ENCODE results near the gene TTLL8. TPM values are rescaled to one million over a fixed set of nuclear protein-coding genes. Genes with fewer than 3 reads are reported as not detected.

The TTLL8 gene
- total RNA-seq, 1 experiment from 2014 or later = not detected

DNA sequence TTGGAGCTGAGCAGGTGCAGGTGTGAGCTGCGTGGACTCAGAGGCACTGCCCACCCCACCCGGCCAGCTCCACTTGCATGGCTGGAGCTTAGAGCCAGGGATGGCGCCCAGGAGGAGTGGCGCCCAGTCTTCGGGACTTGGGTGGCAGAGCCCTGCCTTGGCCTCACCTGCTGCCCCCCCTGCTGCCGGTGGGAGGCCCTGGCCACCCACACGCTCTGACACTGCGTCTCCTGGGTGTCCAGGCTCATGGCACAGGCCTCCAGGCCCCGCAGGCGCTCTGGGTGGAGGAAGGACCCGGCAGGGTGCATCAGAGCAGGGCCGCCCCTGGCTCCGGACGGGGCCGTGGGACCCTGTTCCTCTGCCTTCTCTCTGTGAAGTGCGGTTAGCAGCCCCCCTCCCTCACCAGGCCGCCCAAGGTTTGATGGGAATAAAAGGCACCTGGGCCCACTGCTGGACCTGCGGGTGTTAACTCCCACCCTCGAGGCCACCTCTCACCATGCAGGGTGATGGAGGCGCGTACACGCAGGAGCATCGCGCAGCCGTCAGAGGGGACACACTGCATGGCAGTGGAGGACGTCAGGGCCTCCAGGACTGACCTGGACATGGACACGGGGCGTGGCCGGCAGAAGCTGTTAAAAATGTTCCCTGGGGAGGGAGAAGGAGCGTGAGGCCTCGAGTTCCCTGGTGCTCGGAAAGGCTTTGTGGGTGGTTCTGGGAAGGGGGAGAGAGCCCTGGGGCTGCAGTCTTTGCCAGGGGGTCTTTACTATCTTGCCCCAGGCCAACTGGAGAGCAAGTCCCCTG is 57.3 kb downstream of the TTLL8 start:
- in situ Hi-C loops (cut with HindIII; ENCODE audit: low pct_unique_long_range_greater_than_20kb, low sequenced_read_pairs) (no loop called here), intact Hi-C loops (cut with micrococcal nuclease; ENCODE audit: unreplicated experiment) (no loop called here)
- Histone ChIP-seq H3K27me3 (ENCODE audit: control insufficient read depth, insufficient read depth, low read length) (no peaks in the 10 kb centered on the region), H3K4me3 (ENCODE audit: low read depth in 2 of 2, low read length in 2 of 2) (no peak overlapping the region), H3K27ac (ENCODE audit: low read length) (no peak overlapping the region), H3K36me3 (ENCODE audit: control insufficient read depth, insufficient read depth, low read length) (no peaks in the 10 kb centered on the region), H3K4me1 (ENCODE audit: control insufficient read depth, insufficient read depth, low read length) (peaks cover 12% of the 10 kb centered on the region), H3K9me3 (ENCODE audit: control insufficient read depth, insufficient read depth, low read depth, low read length) (no peaks in the 10 kb centered on the region)
- TF ChIP-seq POLR2AphosphoS5 (IDR thresholded peaks at IDR 0.05; ENCODE audit: low read depth, low read length) = no peak
- TF ChIP-seq SIN3A (IDR thresholded peaks at IDR 0.05; ENCODE audit: borderline replicate concordance, insufficient read depth, low read depth, low read length) = no peak
- no peak for TF ChIP-seq REST (IDR thresholded peaks at IDR 0.05; ENCODE audit: insufficient read depth in 1 of 2, low read depth in 2 of 2, low read length in 1 of 2)
- TF ChIP-seq, protein P1, sequence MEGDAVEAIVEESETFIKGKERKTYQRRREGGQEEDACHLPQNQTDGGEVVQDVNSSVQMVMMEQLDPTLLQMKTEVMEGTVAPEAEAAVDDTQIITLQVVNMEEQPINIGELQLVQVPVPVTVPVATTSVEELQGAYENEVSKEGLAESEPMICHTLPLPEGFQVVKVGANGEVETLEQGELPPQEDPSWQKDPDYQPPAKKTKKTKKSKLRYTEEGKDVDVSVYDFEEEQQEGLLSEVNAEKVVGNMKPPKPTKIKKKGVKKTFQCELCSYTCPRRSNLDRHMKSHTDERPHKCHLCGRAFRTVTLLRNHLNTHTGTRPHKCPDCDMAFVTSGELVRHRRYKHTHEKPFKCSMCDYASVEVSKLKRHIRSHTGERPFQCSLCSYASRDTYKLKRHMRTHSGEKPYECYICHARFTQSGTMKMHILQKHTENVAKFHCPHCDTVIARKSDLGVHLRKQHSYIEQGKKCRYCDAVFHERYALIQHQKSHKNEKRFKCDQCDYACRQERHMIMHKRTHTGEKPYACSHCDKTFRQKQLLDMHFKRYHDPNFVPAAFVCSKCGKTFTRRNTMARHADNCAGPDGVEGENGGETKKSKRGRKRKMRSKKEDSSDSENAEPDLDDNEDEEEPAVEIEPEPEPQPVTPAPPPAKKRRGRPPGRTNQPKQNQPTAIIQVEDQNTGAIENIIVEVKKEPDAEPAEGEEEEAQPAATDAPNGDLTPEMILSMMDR (IDR thresholded peaks at IDR 0.05) = no peak
- TF ChIP-seq TCF7L2 (IDR thresholded peaks at IDR 0.05; ENCODE audit: low read depth, low read length) = no peak
- no peak for DNase-seq (ENCODE audit: low read depth, low spot score)
- POLR2A ChIA-PET = no interaction called here
- ATAC-seq = no peak
- BruUV-seq (replicated peaks) = no TSS peak
- CTCF ChIA-PET = no interaction called here

DNA sequence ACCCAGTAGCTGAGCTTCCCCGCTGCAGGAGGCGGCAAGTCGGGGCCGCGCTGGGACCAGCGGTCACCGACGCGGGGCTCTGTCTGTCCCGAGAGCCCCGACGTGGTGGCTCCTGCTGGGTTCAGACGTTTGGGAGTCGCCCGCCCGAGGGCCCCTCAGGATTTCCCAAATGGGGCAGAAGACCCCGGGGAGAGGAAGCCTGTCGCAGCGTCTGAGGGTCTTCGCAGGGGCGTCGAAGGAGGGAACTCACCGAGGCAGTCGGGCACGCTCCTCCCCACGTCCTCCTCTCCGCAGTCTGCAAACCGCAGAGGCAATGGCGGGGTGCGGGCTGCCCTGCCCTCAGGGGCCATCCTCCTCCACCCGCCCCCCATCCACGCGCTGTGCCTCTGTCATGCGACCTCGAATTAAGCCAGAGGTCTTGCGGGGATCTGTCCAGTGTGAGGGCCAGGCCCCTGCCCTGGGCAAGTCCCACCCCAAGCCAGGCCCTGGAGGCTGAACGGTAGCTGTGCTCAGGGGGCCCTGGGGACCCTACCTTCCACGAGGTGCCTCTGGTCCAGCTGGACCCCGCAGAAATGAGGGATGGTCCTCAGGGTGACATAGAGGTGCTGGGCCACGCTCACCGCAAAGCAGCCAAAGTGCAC is 58.0 kb downstream of the TTLL8 start:
- ChIA-PET POLR2A (no interaction called here), CTCF (no interaction called here)
- no peaks in the 10 kb centered on the region for H3K27me3 ChIP-seq (ENCODE audit: control insufficient read depth, insufficient read depth, low read length)
- peaks cover 16% of the 10 kb centered on the region for H3K4me1 ChIP-seq (ENCODE audit: control insufficient read depth, insufficient read depth, low read length)
- H3K4me3 ChIP-seq (ENCODE audit: low read depth in 2 of 2, low read length in 2 of 2) = no peak overlapping the region
- intact Hi-C loops (cut with micrococcal nuclease; ENCODE audit: unreplicated experiment) (no loop called here), in situ Hi-C loops (cut with HindIII; ENCODE audit: low pct_unique_long_range_greater_than_20kb, low sequenced_read_pairs) (no loop called here)
- no peaks in the 10 kb centered on the region for H3K36me3 ChIP-seq (ENCODE audit: control insufficient read depth, insufficient read depth, low read length)
- BruUV-seq (replicated peaks) = no TSS peak
- no peak for DNase-seq (ENCODE audit: low read depth, low spot score)
- TF ChIP-seq POLR2AphosphoS5 (IDR thresholded peaks at IDR 0.05; ENCODE audit: low read depth, low read length) = no peak
- TF ChIP-seq, protein P1 (IDR thresholded peaks at IDR 0.05) = no peak
- TF ChIP-seq REST (IDR thresholded peaks at IDR 0.05; ENCODE audit: insufficient read depth in 1 of 2, low read depth in 2 of 2, low read length in 1 of 2) = no peak
- TF ChIP-seq TCF7L2 (IDR thresholded peaks at IDR 0.05; ENCODE audit: low read depth, low read length) = no peak
- no peak for TF ChIP-seq SIN3A (IDR thresholded peaks at IDR 0.05; ENCODE audit: borderline replicate concordance, insufficient read depth, low read depth, low read length)
- no peaks in the 10 kb centered on the region for H3K9me3 ChIP-seq (ENCODE audit: control insufficient read depth, insufficient read depth, low read depth, low read length)
- no peak for ATAC-seq
- H3K27ac ChIP-seq (ENCODE audit: low read length) = no peak overlapping the region

Measured in Panc1 (cell line).